GM21367 (cell line): ENCODE measurements around the gene ATF7.

ENCODE experiments used
- ATAC-seq: cut with Tn5 transposase; IDR thresholded peaks from one replicate; pipeline ENCODE4 v1.9.1; 2021; ENCODE audit not compliant: unreplicated experiment

The ATF7 gene

DNA sequence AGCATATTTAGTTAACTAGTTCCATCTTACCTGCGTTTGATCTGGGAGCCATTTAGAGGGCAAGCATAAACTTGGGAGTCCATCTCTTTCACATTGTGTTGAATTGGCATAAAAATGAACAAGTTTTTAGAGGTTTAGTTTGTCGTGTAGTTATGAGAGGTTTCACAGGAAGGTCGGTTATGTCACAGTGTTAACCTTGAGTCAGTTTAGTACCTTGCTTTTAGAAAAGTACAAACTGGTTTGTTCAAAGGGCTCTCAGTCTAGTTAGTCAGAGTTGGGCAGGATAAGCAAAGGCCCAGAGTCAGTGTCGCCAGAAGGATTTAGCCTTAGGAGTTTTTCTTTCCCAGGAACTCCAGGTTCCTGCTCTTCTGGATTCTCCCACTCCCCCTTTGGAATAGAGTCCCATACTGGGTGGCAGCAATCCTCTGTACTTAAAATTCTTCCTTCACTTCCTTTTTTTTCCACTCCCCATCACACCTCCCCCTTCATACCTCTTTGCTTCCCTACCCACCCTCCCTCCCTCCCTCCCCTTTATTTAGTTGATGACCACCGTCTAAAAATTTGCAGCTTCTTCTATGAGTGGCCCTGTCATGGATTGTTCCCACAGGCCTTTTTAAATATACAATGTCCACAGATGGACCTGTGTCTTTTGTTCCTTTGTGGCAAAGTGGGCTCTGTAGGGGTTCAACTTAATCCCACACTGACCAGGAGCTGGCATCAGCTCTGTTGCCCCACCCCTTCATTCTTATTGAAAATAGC lies 162.2 kb downstream of the ATF7 start:
- no peak for ATAC-seq

DNA sequence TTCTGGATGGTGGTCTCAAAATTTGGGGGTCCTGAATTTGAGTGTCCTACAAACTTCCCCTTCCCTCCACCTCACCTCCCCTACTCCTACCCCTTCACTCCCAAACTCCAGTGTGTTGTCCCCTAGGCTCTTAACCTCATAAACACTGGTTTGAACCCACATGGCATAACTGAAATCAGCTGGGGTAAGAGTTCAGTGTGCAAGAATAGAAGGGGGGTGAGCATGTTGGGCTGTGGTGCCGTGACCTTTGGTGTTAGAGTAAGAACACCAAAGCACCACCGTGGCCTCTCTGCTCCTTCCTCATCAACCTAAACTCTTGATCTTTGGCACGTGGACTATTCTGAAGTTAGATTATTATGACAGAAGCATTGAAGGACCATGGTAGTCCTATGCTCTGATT lies 163.2 kb downstream of the ATF7 start:
- ATAC-seq, result no peak

DNA sequence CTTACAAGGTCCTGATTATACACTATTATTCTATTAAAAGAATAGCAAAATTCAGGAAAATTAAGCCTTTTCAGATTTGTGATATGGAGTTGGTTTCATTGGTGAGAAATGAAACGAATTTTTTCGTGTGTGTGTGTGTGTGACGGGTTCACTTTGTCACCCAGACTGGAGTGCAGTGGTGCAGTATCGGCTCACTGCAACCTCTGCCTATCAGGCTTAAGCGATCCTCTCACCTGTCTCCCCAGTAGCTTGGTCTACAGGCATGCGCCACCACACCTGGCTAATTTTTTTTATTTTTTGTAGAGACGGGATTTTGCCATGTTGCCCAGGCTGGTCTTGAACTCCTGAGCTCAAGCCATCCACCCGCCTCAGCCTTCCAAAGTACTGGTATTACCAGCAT lies 164.6 kb downstream of the ATF7 start:
- no peak for ATAC-seq

DNA sequence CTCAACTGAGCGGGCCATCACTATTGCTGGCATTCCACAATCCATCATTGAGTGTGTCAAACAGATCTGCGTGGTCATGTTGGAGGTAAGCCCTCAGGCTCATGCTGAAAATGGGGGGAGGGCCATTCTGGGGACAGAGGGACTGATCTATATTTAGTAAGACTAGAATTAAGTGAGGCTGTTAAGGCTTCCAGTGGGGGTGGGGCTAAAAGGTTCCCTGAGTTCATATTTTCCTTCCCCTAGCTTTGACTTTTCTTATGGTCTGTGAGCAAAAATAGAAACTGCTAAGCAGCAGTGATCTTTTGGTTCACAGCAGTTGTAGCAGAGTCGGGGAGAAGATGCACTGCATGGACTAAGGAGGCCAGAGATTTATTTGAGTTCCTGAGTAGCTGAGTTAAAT lies 165.1 kb downstream of the ATF7 start:
- ATAC-seq, result no peak

DNA sequence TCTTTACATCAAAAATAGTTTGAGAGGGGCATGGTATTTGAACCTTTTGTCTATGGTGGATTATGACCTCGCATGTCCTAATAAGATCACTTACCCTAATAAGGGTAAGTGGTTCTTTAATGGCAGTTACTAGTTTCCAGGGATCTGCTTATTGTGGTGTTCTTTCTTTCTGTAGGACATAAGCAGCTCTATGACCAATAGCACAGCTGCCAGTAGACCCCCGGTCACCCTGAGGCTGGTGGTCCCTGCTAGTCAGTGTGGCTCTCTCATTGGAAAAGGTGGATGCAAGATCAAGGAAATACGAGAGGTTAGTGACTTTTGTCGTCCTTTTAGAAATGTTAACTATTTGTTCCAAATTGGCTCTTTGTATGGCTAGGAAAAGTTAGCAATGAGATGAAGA lies 167.1 kb downstream of the ATF7 start:
- no peak for ATAC-seq
